H9 (cell line): ENCODE results near the gene DSC1. TPM values are rescaled to one million over a fixed set of nuclear protein-coding genes. Genes with fewer than 3 reads are reported as not detected.

Experiments used
- DNase-seq: peaks from one replicate; pipeline ENCODE4 v3.0.0-alpha.2; 2017
- H2AFZ ChIP-seq: one replicate; pipeline ENCODE4 v1.6.1; 2013; ENCODE audit warnings: mild to moderate bottlenecking, low read length, control low read depth, moderate library complexity
- H2AK5ac ChIP-seq: 2 replicates; pipeline ENCODE4 v1.6.1; 2013; ENCODE audit warnings: low read length, control low read depth, mixed read lengths; ENCODE audit not compliant: insufficient read length
- H2BK120ac ChIP-seq: one replicate; pipeline ENCODE4 v1.6.1; 2013; ENCODE audit warnings: low read depth, mild to moderate bottlenecking, low read length, control low read depth, inconsistent platforms; ENCODE audit not compliant: poor library complexity, severe bottlenecking
- H2BK12ac ChIP-seq: 2 replicates; pipeline ENCODE4 v1.6.1; 2013; ENCODE audit warnings: low read length, control low read depth, mixed read lengths, low read depth; ENCODE audit not compliant: insufficient read length
- H2BK15ac ChIP-seq: 2 replicates; pipeline ENCODE4 v1.6.1; 2013; ENCODE audit warnings: low read depth, low read length, control low read depth
- H2BK20ac ChIP-seq: one replicate; pipeline ENCODE4 v1.6.1; 2013; ENCODE audit warnings: low read depth, mild to moderate bottlenecking, low read length, control low read depth, inconsistent platforms; ENCODE audit not compliant: poor library complexity, severe bottlenecking
- H2BK5ac ChIP-seq: 2 replicates; pipeline ENCODE4 v1.6.1; 2013; ENCODE audit warnings: low read length, control low read depth, mixed read lengths; ENCODE audit not compliant: insufficient read length
- H3K14ac ChIP-seq: 2 replicates; pipeline ENCODE4 v1.6.1; 2013; ENCODE audit warnings: low read length, control low read depth; ENCODE audit not compliant: insufficient read depth
- H3K18ac ChIP-seq: 2 replicates; pipeline ENCODE4 v1.6.1; 2013; ENCODE audit warnings: low read depth, mild to moderate bottlenecking, mixed read lengths, low read length, control low read depth; ENCODE audit not compliant: insufficient read length
- H3K23ac ChIP-seq: 2 replicates; pipeline ENCODE4 v1.6.1; 2013; ENCODE audit warnings: low read length, control low read depth, mixed read lengths, low read depth; ENCODE audit not compliant: insufficient read length
- H3K23me2 ChIP-seq: 2 replicates; pipeline ENCODE4 v1.6.1; 2013; ENCODE audit warnings: low read depth, mild to moderate bottlenecking, mixed read lengths, low read length, control low read depth; ENCODE audit not compliant: insufficient read length, poor library complexity, severe bottlenecking
- H3K27ac ChIP-seq: 2 replicates; pipeline ENCODE4 v1.5.1; 2013; ENCODE audit warnings: low read length, control low read depth, mixed read lengths, low read depth; ENCODE audit not compliant: insufficient read length
- H3K27me3 ChIP-seq: 2 replicates; pipeline ENCODE4 v1.6.1; 2013; ENCODE audit warnings: low read length, control low read depth, inconsistent platforms; ENCODE audit not compliant: insufficient read depth
- H3K4ac ChIP-seq: 2 replicates; pipeline ENCODE4 v1.6.1; 2013; ENCODE audit warnings: low read depth, mild to moderate bottlenecking, control low read depth, inconsistent platforms, low read length, moderate library complexity
- H3K4me1 ChIP-seq: 2 replicates; pipeline ENCODE4 v1.6.1; 2013; ENCODE audit warnings: low read length, control low read depth, inconsistent platforms; ENCODE audit not compliant: insufficient read depth
- H3K4me2 ChIP-seq: 2 replicates; pipeline ENCODE4 v1.6.1; 2013; ENCODE audit warnings: low read length, control low read depth, mixed read lengths; ENCODE audit not compliant: insufficient read length, insufficient read depth
- H3K56ac ChIP-seq: 2 replicates; pipeline ENCODE4 v1.6.1; 2013; ENCODE audit warnings: low read depth, mild to moderate bottlenecking, mixed read lengths, low read length, control low read depth; ENCODE audit not compliant: insufficient read length
- H3K79me1 ChIP-seq: 2 replicates; pipeline ENCODE4 v1.6.1; 2013; ENCODE audit warnings: low read depth, mild to moderate bottlenecking, moderate library complexity, low read length, control low read depth, inconsistent platforms; ENCODE audit not compliant: insufficient read depth, poor library complexity, severe bottlenecking
- H3K79me2 ChIP-seq: 2 replicates; pipeline ENCODE4 v1.6.1; 2013; ENCODE audit warnings: low read length, control low read depth, inconsistent platforms; ENCODE audit not compliant: insufficient read depth
- H3K9ac ChIP-seq: 2 replicates; pipeline ENCODE4 v1.6.1; 2013; ENCODE audit warnings: low read length, control low read depth, mixed read lengths; ENCODE audit not compliant: insufficient read length; ENCODE audit errors: extremely low read depth
- H3K9me3 ChIP-seq: one replicate; pipeline ENCODE4 v1.6.1; 2013; ENCODE audit warnings: low read depth, low read length, inconsistent platforms; ENCODE audit not compliant: control insufficient read depth
- H3T11ph ChIP-seq: one replicate; pipeline ENCODE4 v1.6.1; 2013; ENCODE audit warnings: mild to moderate bottlenecking, low read length, control low read depth, inconsistent platforms
- H4K20me1 ChIP-seq: one replicate; pipeline ENCODE4 v1.6.1; 2013; ENCODE audit not compliant: control insufficient read depth, insufficient read length, insufficient read depth
- H4K5ac ChIP-seq: 2 replicates; pipeline ENCODE4 v1.6.1; 2013; ENCODE audit warnings: low read depth, mild to moderate bottlenecking, mixed read lengths, low read length, control low read depth; ENCODE audit not compliant: insufficient read length
- H4K8ac ChIP-seq: replicated peaks from 2 replicates; pipeline ENCODE4 v1.6.1; 2013; ENCODE audit warnings: low read length, control low read depth, mixed read lengths, low read depth; ENCODE audit not compliant: insufficient read length
- H4K91ac ChIP-seq: 2 replicates; pipeline ENCODE4 v1.6.1; 2013; ENCODE audit warnings: low read depth, mild to moderate bottlenecking, moderate library complexity, mixed read lengths, low read length, control low read depth; ENCODE audit not compliant: insufficient read length
- H3K27ac Mint-ChIP-seq, 3 experiments: 2 replicates in 2 of 3; 3 replicates in 1 of 3; pipeline ENCODE4 v1.8.0; 2020 to 2021; ENCODE audit warnings: mixed read lengths in 3 of 3, mild to moderate bottlenecking in 1 of 3, moderate library complexity in 1 of 3
- H3K27me3 Mint-ChIP-seq: 2 replicates; pipeline ENCODE4 v1.8.0; 2021; ENCODE audit warnings: low read depth, mild to moderate bottlenecking, moderate library complexity, mixed read lengths
- H3K36me3 Mint-ChIP-seq, 3 experiments: 2 replicates in 2 of 3; 3 replicates in 1 of 3; pipeline ENCODE4 v1.8.0; 2020 to 2021; ENCODE audit warnings: low read depth in 3 of 3, mixed read lengths in 3 of 3; ENCODE audit not compliant: insufficient read depth in 1 of 3
- H3K4me1 Mint-ChIP-seq, 2 experiments: 2 replicates each; pipeline ENCODE4 v1.8.0; 2020; ENCODE audit warnings: mixed read lengths in 2 of 2
- H3K4me3 Mint-ChIP-seq, 2 experiments: 2 replicates in 1 of 2; 3 replicates in 1 of 2; pipeline ENCODE4 v1.8.0; 2020 to 2021; ENCODE audit warnings: mild to moderate bottlenecking in 2 of 2, mixed read lengths in 2 of 2, moderate library complexity in 1 of 2
- H3K9me3 Mint-ChIP-seq, 2 experiments: 2 replicates in 1 of 2; 3 replicates in 1 of 2; pipeline ENCODE4 v1.8.0; 2020; ENCODE audit warnings: mild to moderate bottlenecking in 2 of 2, mixed read lengths in 2 of 2, moderate library complexity in 1 of 2
- WGBS: extraction: QIAGEN DNeasy Blood & Tissue Kit; methylation state at CpG from one replicate; pipeline ENCODE4 v1.1.7; 2013; ENCODE audit warnings: missing lambda C conversion rate, low lambda C conversion rate, mixed read lengths; ENCODE audit not compliant: insufficient read length; ENCODE audit errors: extremely low coverage; 5-methylcytosine and 5-hydroxymethylcytosine counted together
- total RNA-seq: library from RNA; stranded (reverse); gene quantifications from 2 replicates; pipeline ENCODE4 v1.2.1, GENCODE V29; 2021
- TF ChIP-seq, protein P1 (sequence below): fragments of 200-600 bp; sonication (generic); conservative IDR thresholded peaks from 3 replicates; pipeline ENCODE4 v1.8.0; 2021; ENCODE audit warnings: antibody characterized with exemption, mild to moderate bottlenecking

The DSC1 gene
- total RNA-seq, 1 experiment from 2014 or later = not detected

DNA sequence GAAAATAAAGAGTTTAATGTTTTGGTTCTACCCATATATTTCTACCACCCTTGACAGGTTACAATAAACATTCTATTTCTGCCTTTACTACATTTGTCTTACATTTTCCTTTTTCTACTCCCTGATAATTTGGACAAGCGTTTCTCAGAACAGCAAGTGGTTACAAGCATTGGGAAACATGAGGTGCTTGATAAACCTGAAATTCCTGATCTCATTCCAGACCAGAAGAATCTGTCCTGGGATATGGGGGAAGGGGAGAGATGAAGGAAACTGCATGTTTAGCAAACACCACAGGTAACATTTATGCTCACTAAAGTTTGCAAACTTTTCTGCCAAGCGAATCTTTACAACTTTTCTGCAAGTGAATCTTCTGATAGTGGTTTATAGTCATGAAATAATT is 28.3 kb upstream of the DSC1 start:
- H2AK5ac ChIP-seq = no peak overlapping the region
- no peak overlapping the region for H3K56ac ChIP-seq
- H3K79me2 ChIP-seq = no peaks in the 10 kb centered on the region
- H3K9me3 Mint-ChIP-seq = no peaks in the 10 kb centered on the region
- H3K4me2 ChIP-seq = no peak overlapping the region
- no peak overlapping the region for H3K27ac ChIP-seq
- H3K23ac ChIP-seq = no peak overlapping the region
- H3K9me3 ChIP-seq = no peaks in the 10 kb centered on the region
- no peak overlapping the region for H2BK5ac ChIP-seq
- no peak overlapping the region for H2BK15ac ChIP-seq
- no CpG with 5 or more reads among the region's 2 CpGs for WGBS
- peaks cover 4% of the 10 kb centered on the region; the same call in 1 of the 2 replicates for H3K4me1 ChIP-seq
- TF ChIP-seq, protein P1, sequence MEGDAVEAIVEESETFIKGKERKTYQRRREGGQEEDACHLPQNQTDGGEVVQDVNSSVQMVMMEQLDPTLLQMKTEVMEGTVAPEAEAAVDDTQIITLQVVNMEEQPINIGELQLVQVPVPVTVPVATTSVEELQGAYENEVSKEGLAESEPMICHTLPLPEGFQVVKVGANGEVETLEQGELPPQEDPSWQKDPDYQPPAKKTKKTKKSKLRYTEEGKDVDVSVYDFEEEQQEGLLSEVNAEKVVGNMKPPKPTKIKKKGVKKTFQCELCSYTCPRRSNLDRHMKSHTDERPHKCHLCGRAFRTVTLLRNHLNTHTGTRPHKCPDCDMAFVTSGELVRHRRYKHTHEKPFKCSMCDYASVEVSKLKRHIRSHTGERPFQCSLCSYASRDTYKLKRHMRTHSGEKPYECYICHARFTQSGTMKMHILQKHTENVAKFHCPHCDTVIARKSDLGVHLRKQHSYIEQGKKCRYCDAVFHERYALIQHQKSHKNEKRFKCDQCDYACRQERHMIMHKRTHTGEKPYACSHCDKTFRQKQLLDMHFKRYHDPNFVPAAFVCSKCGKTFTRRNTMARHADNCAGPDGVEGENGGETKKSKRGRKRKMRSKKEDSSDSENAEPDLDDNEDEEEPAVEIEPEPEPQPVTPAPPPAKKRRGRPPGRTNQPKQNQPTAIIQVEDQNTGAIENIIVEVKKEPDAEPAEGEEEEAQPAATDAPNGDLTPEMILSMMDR = no peak
- H4K8ac ChIP-seq = no peak overlapping the region
- no peak overlapping the region for H2BK20ac ChIP-seq
- no peak overlapping the region for H3T11ph ChIP-seq
- H3K4me1 Mint-ChIP-seq = peaks cover 14 to 17% of the 10 kb centered on the region in 2 experiments
- no peak overlapping the region for H3K4ac ChIP-seq
- no peaks in the 10 kb centered on the region for H3K27me3 Mint-ChIP-seq
- H4K91ac ChIP-seq = no peak overlapping the region
- no peaks in the 10 kb centered on the region for H3K27me3 ChIP-seq
- no peaks in the 10 kb centered on the region for H3K36me3 Mint-ChIP-seq
- H2BK12ac ChIP-seq = no peak overlapping the region
- no peak overlapping the region for H3K18ac ChIP-seq
- H3K23me2 ChIP-seq = no peaks in the 10 kb centered on the region
- no peak overlapping the region for H3K9ac ChIP-seq
- no peak overlapping the region for H2BK120ac ChIP-seq
- H3K79me1 ChIP-seq = no peaks in the 10 kb centered on the region
- H3K4me3 Mint-ChIP-seq = no peak overlapping the region
- H4K5ac ChIP-seq = no peak overlapping the region
- no peak overlapping the region for H3K14ac ChIP-seq
- no peak for DNase-seq
- H3K27ac Mint-ChIP-seq = peak overlapping the region in 1 of 3 experiments; percentile 10; a peak in 2 of 7 replicates
- no peaks in the 10 kb centered on the region for H4K20me1 ChIP-seq
- H2AFZ ChIP-seq = no peak overlapping the region
